Right lobe of liver (tissue), 4 donors: ENCODE data around the gene ZNF408.

ENCODE experiments used
- POLR2A ChIP-seq: fragments of 450-650 bp; IDR thresholded peaks from one replicate; pipeline ENCODE4 v1.6.1; 2017; ENCODE audit warnings: antibody characterized with exemption, mild to moderate bottlenecking
- TF ChIP-seq, protein P1 (sequence below), 4 donors: fragments of 200-600 bp in 3 of 4; fragments of 450-650 bp in 1 of 4; IDR thresholded peaks; one replicate each; pipeline versions ENCODE4 v1.5.1 to v1.8.0; 2016 to 2022; ENCODE audit warnings: antibody characterized with exemption in 4 of 4, mild to moderate bottlenecking in 2 of 4
- donor health status: DM: no; HTN: no; CAD: no.
- donor health status: DM: no; HTN: no; CAD: no.
- donor health status: DM: no; HTN: yes; CAD: no.

DNA sequence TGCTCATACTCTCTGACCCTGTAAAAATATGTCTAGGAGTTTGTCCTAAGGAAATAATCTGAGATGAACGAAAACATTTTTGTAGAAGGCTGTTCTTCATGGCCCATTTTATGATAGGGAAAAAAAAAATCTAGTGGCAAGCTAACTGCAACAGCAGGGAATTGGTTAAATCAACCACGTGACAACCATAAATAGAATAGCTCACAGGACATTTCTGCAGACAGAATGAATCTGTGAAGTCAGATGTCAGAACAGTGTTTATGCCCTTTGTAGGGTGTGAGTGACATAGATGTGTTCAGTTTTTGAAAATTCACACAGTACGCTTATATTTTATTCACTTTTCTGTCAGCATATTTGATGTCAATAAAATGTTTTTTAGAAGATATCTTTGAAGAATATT, 16.5 kb upstream of the ZNF408 start:
- TF ChIP-seq, protein P1, sequence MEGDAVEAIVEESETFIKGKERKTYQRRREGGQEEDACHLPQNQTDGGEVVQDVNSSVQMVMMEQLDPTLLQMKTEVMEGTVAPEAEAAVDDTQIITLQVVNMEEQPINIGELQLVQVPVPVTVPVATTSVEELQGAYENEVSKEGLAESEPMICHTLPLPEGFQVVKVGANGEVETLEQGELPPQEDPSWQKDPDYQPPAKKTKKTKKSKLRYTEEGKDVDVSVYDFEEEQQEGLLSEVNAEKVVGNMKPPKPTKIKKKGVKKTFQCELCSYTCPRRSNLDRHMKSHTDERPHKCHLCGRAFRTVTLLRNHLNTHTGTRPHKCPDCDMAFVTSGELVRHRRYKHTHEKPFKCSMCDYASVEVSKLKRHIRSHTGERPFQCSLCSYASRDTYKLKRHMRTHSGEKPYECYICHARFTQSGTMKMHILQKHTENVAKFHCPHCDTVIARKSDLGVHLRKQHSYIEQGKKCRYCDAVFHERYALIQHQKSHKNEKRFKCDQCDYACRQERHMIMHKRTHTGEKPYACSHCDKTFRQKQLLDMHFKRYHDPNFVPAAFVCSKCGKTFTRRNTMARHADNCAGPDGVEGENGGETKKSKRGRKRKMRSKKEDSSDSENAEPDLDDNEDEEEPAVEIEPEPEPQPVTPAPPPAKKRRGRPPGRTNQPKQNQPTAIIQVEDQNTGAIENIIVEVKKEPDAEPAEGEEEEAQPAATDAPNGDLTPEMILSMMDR (IDR thresholded peaks at IDR 0.05): no peak
- no peak for TF ChIP-seq POLR2A
